CD4-positive, alpha-beta memory T cell (primary cell): ENCODE measurements around the gene MAB21L3. TPM values are rescaled to one million over a fixed set of nuclear protein-coding genes. Genes with fewer than 3 reads are reported as not detected.

ENCODE experiments used
- CTCF ChIA-PET: fragments of 350-600 bp; sonication (Branson Sonifier 250); formaldehyde crosslinking; loops from one replicate; lab custom pipeline; 2021; ENCODE audit warnings: inconsistent platforms; ENCODE audit not compliant: partially characterized antibody; lab: Charles Lee
- POLR2A ChIA-PET: fragments of 350-600 bp; sonication (Branson Sonifier 250); formaldehyde crosslinking; loops from one replicate; lab custom pipeline; 2021; ENCODE audit not compliant: partially characterized antibody; lab: Charles Lee
- DNase-seq, 5 donors: peaks; one replicate each; pipeline versions ENCODE4 v3.0.0 to v3.0.0-alpha.2; 2020 to 2022; ENCODE audit warnings: mixed read lengths in 1 of 5
- H3K27ac ChIP-seq: one replicate; pipeline ENCODE4 v1.7.0; 2013; ENCODE audit warnings: low read depth, low read length
- H3K27me3 ChIP-seq: 2 replicates; pipeline ENCODE4 v1.7.0; 2013; ENCODE audit warnings: mild to moderate bottlenecking, low read length, moderate library complexity; ENCODE audit not compliant: insufficient read depth
- H3K36me3 ChIP-seq: 2 replicates; pipeline ENCODE4 v1.7.0; 2013; ENCODE audit warnings: mild to moderate bottlenecking, low read length, moderate library complexity; ENCODE audit not compliant: insufficient read depth
- H3K4me1 ChIP-seq: 2 replicates; pipeline ENCODE4 v1.7.0; 2013; ENCODE audit warnings: mild to moderate bottlenecking, low read length, moderate library complexity; ENCODE audit not compliant: insufficient read depth
- H3K4me3 ChIP-seq, 2 donors: one replicate each; pipeline ENCODE4 v1.7.0; 2013; ENCODE audit warnings: low read length in 2 of 2, mild to moderate bottlenecking in 1 of 2
- H3K9me3 ChIP-seq, 2 donors: one replicate each; pipeline ENCODE4 v1.7.0; 2013; ENCODE audit warnings: low read length in 2 of 2, control low read depth in 1 of 2; ENCODE audit not compliant: control insufficient read depth in 1 of 2
- H3K27ac Mint-ChIP-seq, 7 donors: one replicate each; pipeline ENCODE4 v1.8.0; 2020 to 2021; ENCODE audit warnings: mixed read lengths in 7 of 7, mild to moderate bottlenecking in 6 of 7, inconsistent platforms in 3 of 7, moderate library complexity in 3 of 7
- H3K27me3 Mint-ChIP-seq, 2 donors: one replicate each; pipeline ENCODE4 v1.8.0; 2020 to 2021; ENCODE audit warnings: mixed read lengths in 2 of 2
- H3K36me3 Mint-ChIP-seq, 2 donors: one replicate each; pipeline ENCODE4 v1.8.0; 2020 to 2021; ENCODE audit warnings: mixed read lengths in 2 of 2, inconsistent platforms in 1 of 2, mild to moderate bottlenecking in 1 of 2
- H3K4me1 Mint-ChIP-seq, 4 donors: one replicate each; pipeline ENCODE4 v1.8.0; 2020 to 2021; ENCODE audit warnings: mixed read lengths in 4 of 4, mild to moderate bottlenecking in 1 of 4
- H3K4me3 Mint-ChIP-seq, 8 donors: one replicate each; pipeline ENCODE4 v1.8.0; 2020 to 2021; ENCODE audit warnings: mixed read lengths in 8 of 8, mild to moderate bottlenecking in 7 of 8, moderate library complexity in 6 of 8, inconsistent platforms in 3 of 8
- H3K9me3 Mint-ChIP-seq, 8 donors: one replicate each; pipeline ENCODE4 v1.8.0; 2020 to 2021; ENCODE audit warnings: mixed read lengths in 8 of 8, mild to moderate bottlenecking in 5 of 8, inconsistent platforms in 3 of 8, moderate library complexity in 1 of 8
- intact Hi-C: fragments of 100-400 bp; cut with micrococcal nuclease; formaldehyde crosslinking; loops from one replicate; pipeline ENCODE4 v1.15.1; 2023
- polyA plus RNA-seq, 2 donors: library from polyadenylated mRNA; unstranded; fragments of 300-500 nt; fragmentation: Illumina TruSeq; gene quantifications; one replicate each; pipeline ENCODE4 v1.2.3, GENCODE V29; 2021
- total RNA-seq, 2 experiments: library from RNA; stranded (reverse); gene quantifications; one replicate each; pipeline ENCODE4 v1.2.3, GENCODE V29; 2021

MAB21L3 gene
- total RNA-seq (not detected), polyA plus RNA-seq (not detected)

DNA sequence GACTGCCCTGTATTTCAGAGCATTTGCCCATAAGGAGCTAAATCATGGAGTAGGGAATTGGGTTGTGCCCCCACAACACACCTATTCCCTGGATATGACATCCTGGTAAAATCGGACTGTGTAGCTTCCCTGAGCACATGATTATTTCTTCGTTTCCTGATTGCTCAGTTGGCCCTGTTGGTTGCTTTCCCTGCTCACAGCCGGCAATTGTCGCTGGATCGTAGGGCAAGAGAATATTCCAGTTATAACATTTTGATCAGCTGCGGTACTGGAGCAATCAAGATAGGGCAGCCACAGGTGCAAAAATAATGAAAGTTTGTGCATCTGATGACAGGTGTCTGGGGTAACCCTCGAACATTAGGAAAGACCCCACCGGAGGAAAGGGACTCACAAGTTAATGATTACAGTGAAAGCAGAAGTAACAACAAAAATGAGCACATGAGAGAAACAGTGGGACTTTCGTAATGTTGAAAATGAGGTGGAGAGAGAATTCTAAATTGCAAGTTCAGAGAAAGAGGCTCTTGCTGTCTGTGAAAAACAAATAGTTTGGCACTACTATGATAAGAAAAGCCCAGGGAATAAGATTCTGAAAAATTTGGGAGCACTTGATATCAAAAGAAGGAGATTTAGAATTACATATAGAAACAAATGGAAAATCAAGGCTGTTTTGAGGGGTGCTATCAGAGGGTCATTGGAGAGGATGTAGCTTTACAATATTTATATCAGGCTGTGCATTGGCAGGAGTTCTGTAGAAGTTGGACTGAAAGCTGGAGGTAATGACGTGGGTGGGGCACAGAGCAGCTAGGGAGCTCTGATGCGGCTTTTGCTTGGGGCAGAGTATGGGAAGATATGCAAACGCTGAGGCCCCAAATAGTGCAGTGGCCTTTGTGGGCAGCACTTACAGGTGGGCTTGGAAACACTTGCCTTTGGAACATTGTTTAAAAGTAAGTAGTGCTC, at the start of gene MAB21L3:
Gene MAB21L3, plus strand, starts transcription at position 833 of the 957 bp plus-strand sequence. CDS start 1,217 bp downstream, outside the sequence.
- Mint-ChIP-seq H3K4me1 (no peaks in the 10 kb centered on the region), H3K9me3 (peaks cover 0 to 2% (median 0%) of the 10 kb centered on the region in 8 donors), H3K27ac (peak within 1 kb of the TSS in 1 of 7 donors; percentile 1), H3K36me3 (no peaks in the 10 kb centered on the region), H3K27me3 (peaks cover 15 to 18% of the 10 kb centered on the region in 2 donors), H3K4me3 (no peak within 1 kb of the TSS)
- intact Hi-C loops: no loop called here
- Histone ChIP-seq H3K4me1 (no peaks in the 10 kb centered on the region), H3K27ac (no peak within 1 kb of the TSS), H3K36me3 (no peaks in the 10 kb centered on the region), H3K9me3 (no peaks in the 10 kb centered on the region), H3K4me3 (no peak within 1 kb of the TSS), H3K27me3 (no peaks in the 10 kb centered on the region)
- ChIA-PET POLR2A (no interaction called here), CTCF (no interaction called here)
- DNase-seq: no peak

DNA sequence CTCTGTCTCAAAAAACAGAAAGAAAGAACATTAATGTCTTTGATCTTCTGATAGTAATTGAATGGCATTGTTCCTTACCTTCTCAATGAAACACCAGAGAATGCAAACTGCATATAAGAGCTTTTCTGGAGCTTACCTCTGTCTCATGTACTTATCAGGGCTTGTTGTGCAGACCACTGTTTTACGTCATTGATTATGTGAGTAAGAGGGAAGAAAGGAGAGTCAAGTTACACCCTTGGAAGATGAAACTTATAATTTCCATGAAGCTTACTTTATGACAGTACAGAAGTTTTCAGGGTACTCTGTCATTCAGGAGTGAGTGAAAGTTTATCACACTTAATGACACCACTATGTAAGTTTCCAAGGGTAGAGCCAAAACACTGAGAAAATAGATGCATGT, 49.0 kb upstream of the MAB21L3 start:
- H3K4me3 Mint-ChIP-seq: no peak overlapping the region
- DNase-seq: no peak
- peaks cover 0 to 2% of the 10 kb centered on the region in 2 donors for H3K36me3 Mint-ChIP-seq
- no peaks in the 10 kb centered on the region for H3K4me1 Mint-ChIP-seq
- no peak overlapping the region for H3K27ac Mint-ChIP-seq
- peaks cover 0 to 18% (median 8%) of the 10 kb centered on the region in 8 donors for H3K9me3 Mint-ChIP-seq
- POLR2A ChIA-PET: no interaction called here
- H3K27me3 ChIP-seq: no peaks in the 10 kb centered on the region
- no peaks in the 10 kb centered on the region for H3K4me1 ChIP-seq
- CTCF ChIA-PET: no interaction called here
- no peaks in the 10 kb centered on the region for H3K9me3 ChIP-seq
- H3K27ac ChIP-seq: no peak overlapping the region
- no peak overlapping the region for H3K4me3 ChIP-seq
- H3K36me3 ChIP-seq: no peaks in the 10 kb centered on the region
- intact Hi-C loops: no loop called here
- peaks cover 1 to 2% of the 10 kb centered on the region in 2 donors for H3K27me3 Mint-ChIP-seq

GRCh38 chr1:116064616-116065015, 46.6 kb upstream of the MAB21L3 start:
- POLR2A ChIA-PET: no interaction called here

DNA sequence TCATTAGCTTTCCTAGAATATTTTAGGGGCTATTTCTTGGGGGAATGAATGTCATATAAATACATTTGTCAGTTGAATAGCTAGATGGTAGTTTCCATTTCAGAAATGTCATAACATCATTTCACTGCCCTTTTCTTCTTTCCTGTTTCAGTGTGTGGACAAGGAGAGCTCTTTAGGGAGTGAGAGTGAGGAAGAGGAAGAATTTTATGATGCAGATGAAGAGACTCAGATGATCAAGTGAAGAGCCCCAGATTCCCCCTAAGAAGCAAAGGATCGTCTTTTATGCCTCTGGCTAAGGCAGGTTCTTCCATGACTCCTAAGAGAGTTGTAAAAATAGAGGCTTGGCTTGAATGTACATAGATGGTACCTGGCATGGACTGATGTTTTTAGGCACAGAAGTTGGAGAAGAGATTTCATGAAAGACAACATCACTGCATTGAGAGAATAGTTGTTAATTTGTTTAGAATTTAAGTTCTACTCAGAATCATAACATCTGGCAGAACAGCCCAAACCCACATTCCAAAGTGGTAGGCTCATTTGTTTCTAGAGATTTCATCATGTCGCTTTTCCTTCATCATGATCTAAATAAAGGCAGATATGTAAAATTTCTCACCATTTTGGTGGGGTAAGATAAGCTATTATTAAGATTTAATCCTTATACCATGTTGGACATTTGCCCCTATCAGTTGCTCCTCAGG, 44.2 kb upstream of the MAB21L3 start:
- ChIA-PET CTCF (no interaction called here), POLR2A (no interaction called here)
- no peaks in the 10 kb centered on the region for H3K4me1 Mint-ChIP-seq
- peaks cover 0 to 8% of the 10 kb centered on the region in 2 donors for H3K36me3 Mint-ChIP-seq
- intact Hi-C loops: no loop called here
- Histone ChIP-seq H3K36me3 (no peaks in the 10 kb centered on the region), H3K4me3 (no peak overlapping the region), H3K27me3 (no peaks in the 10 kb centered on the region), H3K4me1 (no peaks in the 10 kb centered on the region), H3K27ac (no peak overlapping the region), H3K9me3 (no peaks in the 10 kb centered on the region)
- DNase-seq: no peak
- peak overlapping the region in 1 of 7 donors; percentile 71 for H3K27ac Mint-ChIP-seq
- H3K9me3 Mint-ChIP-seq: peaks cover 0 to 4% (median 0%) of the 10 kb centered on the region in 8 donors
- H3K4me3 Mint-ChIP-seq: no peak overlapping the region
- H3K27me3 Mint-ChIP-seq: peaks cover 2 to 4% of the 10 kb centered on the region in 2 donors

More at GRCh38 chr1:116064616-116065015, 46.6 kb upstream of the MAB21L3 start:
- Histone ChIP-seq H3K36me3 (no peaks in the 10 kb centered on the region), H3K27me3 (no peaks in the 10 kb centered on the region), H3K9me3 (no peaks in the 10 kb centered on the region), H3K4me3 (no peak overlapping the region), H3K4me1 (no peaks in the 10 kb centered on the region), H3K27ac (no peak overlapping the region)
- H3K4me3 Mint-ChIP-seq: no peak overlapping the region
- peaks cover 0 to 2% (median 0%) of the 10 kb centered on the region in 8 donors for H3K9me3 Mint-ChIP-seq
- H3K4me1 Mint-ChIP-seq: no peaks in the 10 kb centered on the region
- CTCF ChIA-PET: no interaction called here
- no peak overlapping the region for H3K27ac Mint-ChIP-seq
- H3K36me3 Mint-ChIP-seq: peaks cover 0 to 8% of the 10 kb centered on the region in 2 donors
- peaks cover 2 to 3% of the 10 kb centered on the region in 2 donors for H3K27me3 Mint-ChIP-seq
- intact Hi-C loops: no loop called here
- no peak for DNase-seq

DNA sequence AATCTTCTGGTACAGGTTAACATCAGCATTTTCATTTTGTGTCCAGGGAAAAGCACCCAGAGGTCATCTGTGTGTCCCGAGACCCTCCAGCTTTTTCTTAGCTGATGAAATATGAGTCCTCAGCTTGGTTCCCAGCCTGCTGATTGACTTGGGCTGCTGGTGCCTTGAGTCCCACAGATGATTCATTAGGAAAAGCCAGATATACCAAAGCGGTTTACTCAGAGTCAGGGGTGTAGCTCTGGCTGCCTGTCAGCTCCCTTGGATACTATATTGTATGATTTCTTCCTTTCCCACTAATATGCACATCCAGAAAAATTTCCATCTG, 43.7 kb upstream of the MAB21L3 start:
- H3K27me3 ChIP-seq: no peaks in the 10 kb centered on the region
- H3K4me3 ChIP-seq: no peak overlapping the region
- Mint-ChIP-seq H3K27ac (no peak overlapping the region), H3K4me3 (no peak overlapping the region), H3K4me1 (no peaks in the 10 kb centered on the region), H3K36me3 (peaks cover 0 to 8% of the 10 kb centered on the region in 2 donors), H3K27me3 (peaks cover 2 to 4% of the 10 kb centered on the region in 2 donors), H3K9me3 (peaks cover 0 to 4% (median 0%) of the 10 kb centered on the region in 8 donors)
- H3K36me3 ChIP-seq: no peaks in the 10 kb centered on the region
- CTCF ChIA-PET: no interaction called here
- H3K27ac ChIP-seq: no peak overlapping the region
- no peak for DNase-seq
- H3K9me3 ChIP-seq: no peaks in the 10 kb centered on the region
- intact Hi-C loops: no loop called here
- POLR2A ChIA-PET: no interaction called here
- H3K4me1 ChIP-seq: no peaks in the 10 kb centered on the region

GRCh38 chr1:116075575-116075974, 35.6 kb upstream of the MAB21L3 start:
- H3K36me3 Mint-ChIP-seq: no peaks in the 10 kb centered on the region
- no peaks in the 10 kb centered on the region for H3K36me3 ChIP-seq
- intact Hi-C loops: no loop called here
- ChIA-PET CTCF (no interaction called here), POLR2A (no interaction called here)
- no peak for DNase-seq
- H3K4me3 ChIP-seq: no peak overlapping the region
- H3K9me3 ChIP-seq: no peaks in the 10 kb centered on the region
- no peaks in the 10 kb centered on the region for H3K27me3 ChIP-seq
- H3K9me3 Mint-ChIP-seq: no peaks in the 10 kb centered on the region
- no peak overlapping the region for H3K4me3 Mint-ChIP-seq
- H3K27ac ChIP-seq: no peak overlapping the region
- H3K27ac Mint-ChIP-seq: no peak overlapping the region
- no peaks in the 10 kb centered on the region for H3K4me1 Mint-ChIP-seq
- peaks cover 1 to 3% of the 10 kb centered on the region in 2 donors for H3K27me3 Mint-ChIP-seq
- no peaks in the 10 kb centered on the region for H3K4me1 ChIP-seq

DNA sequence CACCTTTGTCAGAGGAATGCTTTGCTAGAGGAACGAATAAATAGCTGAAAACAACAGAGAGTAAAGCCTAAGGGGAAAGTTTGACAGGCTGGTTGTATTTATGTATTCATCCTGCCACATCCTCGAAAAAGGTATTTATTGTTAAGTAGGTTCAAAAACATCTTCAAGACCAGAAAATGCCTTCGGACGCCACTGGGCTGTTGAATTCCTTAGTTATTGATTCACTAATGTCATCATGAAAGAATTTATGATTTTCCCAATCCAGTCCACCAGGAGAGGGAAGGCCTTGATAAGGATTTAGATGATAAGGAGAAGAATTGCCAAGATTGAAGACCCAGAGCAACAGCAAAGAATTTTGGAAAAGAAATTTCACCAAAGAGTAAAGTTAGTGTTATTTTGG, 35.2 kb upstream of the MAB21L3 start:
- POLR2A ChIA-PET: no interaction called here
- CTCF ChIA-PET: no interaction called here

More for the DNA sequence above, 35.2 kb upstream of the MAB21L3 start:
- no peak overlapping the region for H3K27ac Mint-ChIP-seq
- no peak for DNase-seq
- intact Hi-C loops: no loop called here
- H3K36me3 Mint-ChIP-seq: no peaks in the 10 kb centered on the region
- no peak overlapping the region for H3K27ac ChIP-seq
- H3K4me3 Mint-ChIP-seq: no peak overlapping the region
- no peaks in the 10 kb centered on the region for H3K36me3 ChIP-seq
- peaks cover 0 to 2% (median 0%) of the 10 kb centered on the region in 8 donors for H3K9me3 Mint-ChIP-seq
- H3K4me1 Mint-ChIP-seq: no peaks in the 10 kb centered on the region
- H3K4me3 ChIP-seq: no peak overlapping the region
- peaks cover 1 to 3% of the 10 kb centered on the region in 2 donors for H3K27me3 Mint-ChIP-seq
- H3K27me3 ChIP-seq: no peaks in the 10 kb centered on the region
- no peaks in the 10 kb centered on the region for H3K4me1 ChIP-seq
- H3K9me3 ChIP-seq: no peaks in the 10 kb centered on the region
